Endothelial cell of umbilical vein (primary cell): Measurements from ENCODE around the gene SLC25A53. TPM values are rescaled to one million over a fixed set of nuclear protein-coding genes. Genes with fewer than 3 reads are reported as not detected.
A peak's percentile ranks its signal among the peaks of the same experiment; 100 is the strongest.

Experiments used
- BruUV-seq: library from RNA; stranded (reverse); fragments of 400-500 nt; replicated peaks from 2 replicates; lab custom pipeline; 2021; lab: Mats Ljungman, UMichigan
- CTCF ChIA-PET: fragments of 300-600, 350-600 bp; sonication (Branson Sonifier 250); formaldehyde crosslinking; loops from one replicate; lab custom pipeline; 2021; ENCODE audit warnings: antibody characterized with exemption, inconsistent platforms; lab: Charles Lee
- POLR2A ChIA-PET: fragments of 300-600, 350-600 bp; sonication (Branson Sonifier 250); formaldehyde crosslinking; loops from one replicate; lab custom pipeline; 2021; ENCODE audit warnings: antibody characterized with exemption, inconsistent platforms; lab: Charles Lee
- DNase-seq: peaks from one replicate; pipeline ENCODE4 v3.0.0-alpha.2; 2011; ENCODE audit warnings: low read depth, low spot score
- FAIRE-seq: peaks from 2 replicates; lab custom pipeline; 2011; peaks lifted over from hg19 to GRCh38; lab: Jason Lieb, UNC
- H2AFZ ChIP-seq: 2 replicates; pipeline ENCODE4 v1.6.0; 2012; ENCODE audit warnings: low read depth, low read length, control low read depth, inconsistent platforms
- H3K27ac ChIP-seq: 2 replicates; pipeline ENCODE4 v1.5.1; 2011; ENCODE audit warnings: low read depth, mild to moderate bottlenecking, control low read depth, low read length, moderate library complexity; ENCODE audit not compliant: insufficient read depth
- H3K27me3 ChIP-seq, 2 experiments: 2 replicates each; pipeline versions ENCODE4 v1.6.0 to v1.6.1; 2011; ENCODE audit warnings: low read length in 2 of 2, mixed read lengths in 1 of 2; ENCODE audit not compliant: control insufficient read depth in 2 of 2, insufficient read depth in 2 of 2
- H3K36me3 ChIP-seq, 2 experiments: 2 replicates in 1 of 2; 3 replicates in 1 of 2; pipeline ENCODE4 v1.5.1; 2011; ENCODE audit warnings: low read length in 2 of 2, mild to moderate bottlenecking in 1 of 2, moderate library complexity in 1 of 2; ENCODE audit not compliant: control insufficient read depth in 2 of 2, insufficient read depth in 2 of 2; ENCODE audit errors: extremely low read depth in 1 of 2
- H3K4me1 ChIP-seq: 3 replicates; pipeline ENCODE4 v1.5.1; 2011; ENCODE audit warnings: mild to moderate bottlenecking, low read length; ENCODE audit not compliant: control insufficient read depth, insufficient read depth; ENCODE audit errors: extremely low read depth
- H3K4me2 ChIP-seq: 2 replicates; pipeline ENCODE4 v1.6.1; 2011; ENCODE audit warnings: low read length, control low read depth, mixed read lengths; ENCODE audit not compliant: insufficient read depth
- H3K4me3 ChIP-seq, 3 experiments: fragments of 200-600 bp in 1 of 3; sonication (generic), shearing (Covaris generic) in 1 of 3; replicated peaks in 1 of 3; 2 replicates each; pipeline ENCODE4 v1.5.1; 2011 to 2016; ENCODE audit warnings: control low read depth in 3 of 3, low read length in 3 of 3, mild to moderate bottlenecking in 2 of 3, inconsistent platforms in 1 of 3, low read depth in 1 of 3, moderate library complexity in 1 of 3; ENCODE audit not compliant: insufficient read depth in 1 of 3
- H3K79me2 ChIP-seq: 2 replicates; pipeline ENCODE4 v1.6.0; 2012; ENCODE audit warnings: low read length, inconsistent platforms; ENCODE audit not compliant: control insufficient read depth, insufficient read depth
- H3K9ac ChIP-seq: replicated peaks from 2 replicates; pipeline ENCODE3; 2011; ENCODE audit warnings: low read length, control low read depth; ENCODE audit not compliant: insufficient read depth; ENCODE audit errors: extremely low read depth
- H3K9me1 ChIP-seq: replicated peaks from 3 replicates; pipeline ENCODE4 v1.6.0; 2011; ENCODE audit warnings: mild to moderate bottlenecking, low read length; ENCODE audit not compliant: control insufficient read depth, insufficient read depth; ENCODE audit errors: extremely low read depth
- H3K9me3 ChIP-seq: replicated peaks from 2 replicates; pipeline ENCODE4 v1.5.1; 2012; ENCODE audit warnings: low read length, inconsistent platforms; ENCODE audit not compliant: control insufficient read depth, insufficient read depth
- H4K20me1 ChIP-seq: replicated peaks from 2 replicates; pipeline ENCODE3; 2011; ENCODE audit warnings: mild to moderate bottlenecking, low read length; ENCODE audit not compliant: control insufficient read depth, insufficient read depth; ENCODE audit errors: extremely low read depth
- CTCF ChIP-seq, 2 donors: IDR thresholded peaks; 1 replicate in 1 of 2; 2 replicates in 1 of 2; pipeline ENCODE4 v1.5.1; 2011; ENCODE audit warnings: low read length in 2 of 2, mild to moderate bottlenecking in 2 of 2, moderate library complexity in 2 of 2, control low read depth in 1 of 2, inconsistent platforms in 1 of 2, low read depth in 1 of 2; ENCODE audit not compliant: insufficient read depth in 1 of 2; ENCODE audit errors: extremely low read depth in 1 of 2
- EZH2 ChIP-seq: IDR thresholded peaks from 2 replicates; pipeline ENCODE4 v1.6.1; 2012; ENCODE audit warnings: borderline replicate concordance, low read depth, mild to moderate bottlenecking, moderate library complexity, low read length, inconsistent platforms; ENCODE audit not compliant: severe bottlenecking
- FOS ChIP-seq: IDR thresholded peaks from 2 replicates; pipeline ENCODE4 v1.6.1; 2011; ENCODE audit warnings: mild to moderate bottlenecking, low read length, moderate library complexity, borderline replicate concordance; ENCODE audit not compliant: insufficient read depth
- GATA2 ChIP-seq: IDR thresholded peaks from 2 replicates; pipeline ENCODE4 v1.7.0; 2011; ENCODE audit warnings: low read depth, mild to moderate bottlenecking, moderate library complexity, mixed read lengths, low read length; ENCODE audit not compliant: insufficient read length, insufficient read depth
- MAX ChIP-seq: IDR thresholded peaks from 2 replicates; pipeline ENCODE4 v1.6.1; 2011; ENCODE audit not compliant: insufficient read depth, insufficient read length
- POLR2A ChIP-seq: IDR thresholded peaks from 2 replicates; pipeline ENCODE4 v1.6.1; 2012; ENCODE audit warnings: low read depth, mild to moderate bottlenecking, control low read depth, low read length
- POLR2AphosphoS5 ChIP-seq: IDR thresholded peaks from 2 replicates; pipeline ENCODE4 v1.6.1; 2012; ENCODE audit warnings: low read depth, mild to moderate bottlenecking, control low read depth, low read length, moderate library complexity; ENCODE audit not compliant: insufficient read depth
- dilution Hi-C: fragments of 300-500 bp; cut with MboI; formaldehyde crosslinking; loops from one replicate; pipeline ENCODE4 v1.15.0; 2019; ENCODE audit warnings: low sequenced_read_pairs; ENCODE audit not compliant: extremely low pct_ligation_motif_present
- intact Hi-C: fragments of 100-400 bp; cut with micrococcal nuclease; formaldehyde crosslinking; loops from one replicate; pipeline ENCODE4 v1.10.0; 2022
- polyA plus RNA-seq, 4 experiments: library from polyadenylated mRNA; depleted of rRNA in 3 of 4; stranded (reverse) in 3 of 4; unstranded in 1 of 4; fragments of >200 nt; gene quantifications; 2 replicates each; pipeline versions ENCODE4 v1.2.1 to v1.2.3, GENCODE V29; 2011 to 2012; ENCODE audit warnings: missing spikeins in 1 of 4
- total RNA-seq: library from RNA; stranded (reverse); gene quantifications from 2 replicates; pipeline ENCODE4 v1.2.3, GENCODE V29; 2021

The SLC25A53 gene
- total and polyA plus RNA-seq, 2 donors (not counting 3 experiments of a cell fraction or from before 2014, with no cell fraction given), result 4.6 to 6.3 TPM

- TF ChIP-seq POLR2AphosphoS5 (no peak), FOS (no peak), POLR2A (no peak), GATA2 (no peak), EZH2 (no peak), MAX (no peak), CTCF (IDR thresholded peaks at IDR 0.05; ENCODE audit: extremely low read depth in 1 of 2, insufficient read depth in 1 of 2, low read depth in 1 of 2, low read length in 2 of 2) (peak; percentile 39 to 40)
- H3K9me1 ChIP-seq, result no peaks in the 10 kb centered on the region
- peaks cover 12% of the 10 kb centered on the region for H3K4me1 ChIP-seq
- no peaks in the 10 kb centered on the region for H3K79me2 ChIP-seq
- peak overlapping the region; percentile 67 to 76 (median 70) for H3K4me3 ChIP-seq
- peak overlapping the region; percentile 72 for H3K27ac ChIP-seq
- ChIA-PET POLR2A (no interaction called here), CTCF (interaction anchor here (1.1 to 2.3 kb wide), 9 partner anchors 9 to 282 kb away, joined by 4 to 21 read pairs (median 6); partner anchors contain the start of genes RAB9B and SLC25A53)
- H3K36me3 ChIP-seq, result no peaks in the 10 kb centered on the region
- TSS peak; percentile 21 for BruUV-seq
- peak; percentile 92 for FAIRE-seq
- H3K4me2 ChIP-seq, result peak overlapping the region; percentile 81
- intact Hi-C loops, result loop anchor here (1.0 to 5.0 kb wide), 4 partner anchors 15 to 426 kb away; partner anchors contain the start of genes MORF4L2 and SLC25A53
- no peaks in the 10 kb centered on the region for H4K20me1 ChIP-seq
- DNase-seq, result peak; percentile 52
- no peaks in the 10 kb centered on the region for H3K27me3 ChIP-seq
- H2AFZ ChIP-seq, result peak overlapping the region; percentile 91
- peak overlapping the region; percentile 80 for H3K9ac ChIP-seq
- dilution Hi-C loops, result no loop called here
- no peaks in the 10 kb centered on the region for H3K9me3 ChIP-seq
These were observed 43.4 kb downstream of the SLC25A53 start for GRCh38 chrX:104113222-104113965.
